Measurements from ENCODE around the gene ARHGAP33. TPM values are rescaled to one million over a fixed set of nuclear protein-coding genes. Genes with fewer than 3 reads are reported as not detected.

ARHGAP33 gene
- total and polyA plus RNA-seq, 2 of the 4 experiments (the other 2 are of a cell fraction): 0.72 to 11.9 TPM

- no peaks in the 10 kb centered on the region for H3K27me3 ChIP-seq (ENCODE audit: control insufficient read depth, insufficient read depth, low read length)
- no peaks in the 10 kb centered on the region; the same call in 1 of the 2 replicates for H4K20me1 ChIP-seq (ENCODE audit: insufficient read depth, low read length)
- no peak overlapping the region for H4K5ac ChIP-seq (ENCODE audit: low read depth, low read length)
- DNase-seq (no peak), ATAC-seq (ENCODE audit: low read depth) (no peak)
- no peak overlapping the region for H4K91ac ChIP-seq (ENCODE audit: insufficient read depth, low read depth, low read length)
- intact Hi-C loops (cut with micrococcal nuclease) (no loop called here), in situ Hi-C loops (cut with MboI; ENCODE audit: low sequenced_read_pairs) (no loop called here), dilution Hi-C loops (cut with HindIII; ENCODE audit: low sequenced_read_pairs, unreplicated experiment) (no loop called here)
- H2AFZ ChIP-seq (replicated peaks; ENCODE audit: low read length, poor library complexity): peak overlapping the region; percentile 93
- H2AK5ac ChIP-seq (ENCODE audit: low read depth, low read length): no peak overlapping the region
- H3K9me1 ChIP-seq (ENCODE audit: insufficient read depth, low read length): peaks cover 5% of the 10 kb centered on the region; the same call in 1 of the 2 replicates
- 0% methylated on average over 4 of the region's 16 CpGs; no CpG with 5 or more reads in 1 of the 2 experiments for WGBS, 2 experiments (ENCODE audit: extremely low coverage in 2 of 2, insufficient read length in 1 of 2)
- H2BK15ac ChIP-seq (ENCODE audit: low read depth, low read length): no peak overlapping the region
- H3K36me3 ChIP-seq (ENCODE audit: control insufficient read depth, insufficient read depth, low read length): peaks cover 33% of the 10 kb centered on the region
- 0 out of 2 replicates have a peak overlapping the region, but pooled peaks have one; percentile 23 for H3K4ac ChIP-seq (ENCODE audit: low read depth, low read length)
- H3K9me3 ChIP-seq (ENCODE audit: control insufficient read depth, insufficient read depth, low read length): no peaks in the 10 kb centered on the region
- peak overlapping the region; percentile 2; the same call in 1 of the 2 replicates for H3K9ac ChIP-seq (ENCODE audit: low read depth, low read length)
- no peak overlapping the region for H3K23ac ChIP-seq (ENCODE audit: low read depth, low read length)
- no peak for TF ChIP-seq POLR2A (IDR thresholded peaks at IDR 0.05; ENCODE audit: low read depth, low read length)
- TF ChIP-seq SMC3 (IDR thresholded peaks at IDR 0.05; ENCODE audit: low read depth, low read length): no peak
- TF ChIP-seq CHD1 (IDR thresholded peaks at IDR 0.05; ENCODE audit: low read depth, low read length): no peak
- TF ChIP-seq RAD21 (IDR thresholded peaks at IDR 0.05; ENCODE audit: low read length): no peak
- no peak for TF ChIP-seq MXI1 (IDR thresholded peaks at IDR 0.05; ENCODE audit: borderline replicate concordance, low read depth, low read length)
- peak overlapping the region; percentile 41 for H3K4me2 ChIP-seq (ENCODE audit: low read depth, low read length)
- H2AK9ac ChIP-seq (replicated peaks; ENCODE audit: low read depth, low read length, poor library complexity): peak overlapping the region; percentile 3
- H3K56ac ChIP-seq (ENCODE audit: extremely low read depth, insufficient read depth, low read length): no peak overlapping the region
- no peak overlapping the region for H3K14ac ChIP-seq (replicated peaks; ENCODE audit: low read depth, low read length)
- peak overlapping the region; percentile 20 for H3K27ac ChIP-seq (ENCODE audit: insufficient read depth, low read length)
- H3K18ac ChIP-seq (ENCODE audit: low read depth, low read length): no peak overlapping the region
- H3K4me3 ChIP-seq (ENCODE audit: insufficient read depth, low read depth, low read length): peak overlapping the region; percentile 52
- peak overlapping the region in 1 of 2 experiments; percentile 17; a peak in 1 of 4 replicates for H4K8ac ChIP-seq (ENCODE audit: low read depth in 2 of 2, low read length in 2 of 2)
- H3K79me1 ChIP-seq (ENCODE audit: low read depth in 1 of 2, low read length in 2 of 2): peaks cover 0 to 15% of the 10 kb centered on the region in 2 experiments; a peak in 2 of 4 replicates
- BruUV-seq (replicated peaks): no TSS peak
- no peak overlapping the region for H2BK20ac ChIP-seq (ENCODE audit: low read depth, low read length)
- 0 out of 2 replicates have a peak, but pooled peaks cover 3% of the 10 kb centered on the region for H3K4me1 ChIP-seq (ENCODE audit: control insufficient read depth, insufficient read depth, low read length)
- ChIA-PET CTCF (interaction anchor here (1.2 kb wide), 1 partner anchor 10 kb away, joined by 5 read pairs; no protein-coding TSS in a partner anchor), POLR2A (ENCODE audit: unreplicated experiment) (no interaction called here)
- no peak overlapping the region for H2BK120ac ChIP-seq (ENCODE audit: low read depth, low read length)
- no peak overlapping the region for H2BK5ac ChIP-seq (ENCODE audit: low read depth, low read length, poor library complexity, severe bottlenecking)
These were observed 35.3 kb upstream of the ARHGAP33 start for GRCh38 chr19:35740108-35740422.

Data from IMR-90 (cell line).